PC-3 (cell line): Measurements from ENCODE around the gene SLC38A5. TPM values are rescaled to one million over a fixed set of nuclear protein-coding genes. Genes with fewer than 3 reads are reported as not detected.
A peak's percentile ranks its signal among the peaks of the same experiment; 100 is the strongest.

ENCODE experiments used
- ATAC-seq: fragments of 200-7000 bp; cut with Tn5 transposase; 2 replicates; pipeline ENCODE4 v1.9.1; 2020; ENCODE audit warnings: mild to moderate bottlenecking, moderate library complexity
- BruUV-seq: library from RNA; stranded (reverse); fragments of 400-500 nt; replicated peaks from 2 replicates; lab custom pipeline; 2021; lab: Mats Ljungman, UMichigan
- CTCF ChIA-PET: fragments of 300-600 bp; sonication (Branson Sonifier 250); formaldehyde crosslinking; loops from one replicate; lab custom pipeline; 2022; ENCODE audit warnings: antibody characterized with exemption; lab: Charles Lee
- POLR2A ChIA-PET: fragments of 300-600 bp; sonication (Branson Sonifier 250); formaldehyde crosslinking; loops from one replicate; lab custom pipeline; 2022; ENCODE audit warnings: antibody characterized with exemption; ENCODE audit not compliant: unreplicated experiment; lab: Charles Lee
- DNase-seq: peaks from one replicate; pipeline ENCODE4 v3.0.0-alpha.2; 2015
- H2AFZ ChIP-seq: fragments of 300-600 bp; sonication (generic); 2 replicates; pipeline ENCODE4 v1.6.0; 2016; ENCODE audit warnings: antibody characterized with exemption, low read length
- H3F3A ChIP-seq: fragments of 300-600 bp; sonication (generic); one replicate; pipeline ENCODE4 v1.6.0; 2017; ENCODE audit warnings: antibody characterized with exemption, low read length, control low read depth, mild to moderate bottlenecking; ENCODE audit not compliant: unreplicated experiment
- H3K27ac ChIP-seq: fragments of 300-600 bp; sonication (generic); 2 replicates; pipeline ENCODE4 v1.5.1; 2016; ENCODE audit warnings: mild to moderate bottlenecking, low read length
- H3K27me3 ChIP-seq: fragments of 300-600 bp; sonication (generic); 2 replicates; pipeline ENCODE4 v1.6.1; 2016; ENCODE audit warnings: low read length, mixed read lengths
- H3K36me3 ChIP-seq: fragments of 300-600 bp; sonication (generic); 2 replicates; pipeline ENCODE4 v1.6.1; 2016; ENCODE audit warnings: low read depth, mixed run types, low read length, mixed read lengths
- H3K4me1 ChIP-seq: fragments of 300-600 bp; sonication (generic); 2 replicates; pipeline ENCODE4 v1.5.1; 2016; ENCODE audit warnings: low read length; ENCODE audit not compliant: insufficient read depth
- H3K4me2 ChIP-seq: fragments of 300-600 bp; sonication (generic); 2 replicates; pipeline ENCODE4 v1.6.0; 2016; ENCODE audit warnings: low read length
- H3K4me3 ChIP-seq: fragments of 300-600 bp; sonication (generic); 2 replicates; pipeline ENCODE4 v1.5.1; 2016; ENCODE audit warnings: mild to moderate bottlenecking, low read length, mixed read lengths
- H3K79me2 ChIP-seq: fragments of 300-600 bp; sonication (generic); 2 replicates; pipeline ENCODE4 v1.6.1; 2017; ENCODE audit warnings: low read length, mixed read lengths
- H3K9ac ChIP-seq: fragments of 300-600 bp; sonication (generic); 2 replicates; pipeline ENCODE4 v1.6.0; 2016; ENCODE audit warnings: mild to moderate bottlenecking, low read length
- H3K9me2 ChIP-seq: fragments of 300-600 bp; sonication (generic); replicated peaks from 2 replicates; pipeline ENCODE4 v1.6.1; 2016; ENCODE audit warnings: mixed run types, low read length, mixed read lengths
- H3K9me3 ChIP-seq: fragments of 300-600 bp; sonication (generic); 2 replicates; pipeline ENCODE4 v1.6.1; 2016; ENCODE audit warnings: low read length, mixed read lengths
- H4K20me1 ChIP-seq: fragments of 300-600 bp; sonication (generic); 2 replicates; pipeline ENCODE4 v1.6.1; 2016; ENCODE audit warnings: low read length, mixed read lengths
- CTCF ChIP-seq: fragments of 300-600 bp; sonication (generic); conservative IDR thresholded peaks from 2 replicates; pipeline ENCODE4 v1.5.1; 2017; ENCODE audit warnings: antibody characterized with exemption, low read depth, mild to moderate bottlenecking, low read length
- EZH2 ChIP-seq: fragments of 300-600 bp; sonication (generic); IDR thresholded peaks from one replicate; pipeline ENCODE4 v1.6.1; 2017; ENCODE audit warnings: antibody characterized with exemption, mild to moderate bottlenecking, low read length; ENCODE audit not compliant: unreplicated experiment
- EZH2phosphoT487 ChIP-seq: fragments of 300-600 bp; sonication (generic); IDR thresholded peaks from 2 replicates; pipeline ENCODE4 v1.6.1; 2018; ENCODE audit warnings: mild to moderate bottlenecking, antibody characterized with exemption, low read length, borderline replicate concordance
- intact Hi-C: fragments of 100-400 bp; cut with micrococcal nuclease; formaldehyde crosslinking; loops from 2 replicates; pipeline ENCODE4 v1.9.0; 2023
- total RNA-seq: library from RNA; depleted of rRNA; stranded (reverse); fragments of >200 nt; gene quantifications from 2 replicates; pipeline ENCODE4 v1.2.3, GENCODE V29; 2014

The SLC38A5 gene
- total RNA-seq, 1 experiment from 2014 or later, result 2.4 TPM

- peaks cover 19% of the 10 kb centered on the region for H3K4me1 ChIP-seq
- peak overlapping the region; percentile 87 for H3K27ac ChIP-seq
- peak overlapping the region; percentile 97 for H2AFZ ChIP-seq
- peaks cover under 1% of the 10 kb centered on the region; the same call in 1 of the 2 replicates for H3K36me3 ChIP-seq
- ATAC-seq, result no peak; the same call in 1 of the 2 replicates
- no peaks in the 10 kb centered on the region for H3K9me2 ChIP-seq
- H4K20me1 ChIP-seq, result peaks cover 10% of the 10 kb centered on the region; the same call in 1 of the 2 replicates
- no peaks in the 10 kb centered on the region for H3K9me3 ChIP-seq
- peaks cover 55% of the 10 kb centered on the region for H3K79me2 ChIP-seq
- BruUV-seq, result no TSS peak
- H3K27me3 ChIP-seq, result no peaks in the 10 kb centered on the region
- TF ChIP-seq EZH2phosphoT487 (no peak), CTCF (no peak), EZH2 (no peak)
- peak overlapping the region; percentile 91 for H3K4me3 ChIP-seq
- POLR2A ChIA-PET, result no interaction called here
- peak overlapping the region; percentile 100 for H3K4me2 ChIP-seq
- intact Hi-C loops, result loop anchor here (2.0 to 5.0 kb wide), 2 partner anchors 16 to 122 kb away; partner anchors contain the start of gene WDR13
- peak overlapping the region; percentile 100 for H3K9ac ChIP-seq
- no peaks in the 10 kb centered on the region for H3F3A ChIP-seq
- no peak for DNase-seq
- CTCF ChIA-PET, result no interaction called here
These were observed 5.2 kb upstream of the SLC38A5 start for GRCh38 chrX:48475296-48475695.

GRCh38 chrX:48474581-48474980 lies 4.5 kb upstream of the SLC38A5 start:
- Histone ChIP-seq H2AFZ (no peak overlapping the region), H3K9me2 (no peaks in the 10 kb centered on the region), H3K27me3 (no peaks in the 10 kb centered on the region), H3K4me2 (peak overlapping the region; percentile 100), H3F3A (no peaks in the 10 kb centered on the region), H4K20me1 (peaks cover 10% of the 10 kb centered on the region; the same call in 1 of the 2 replicates), H3K4me1 (peaks cover 19% of the 10 kb centered on the region), H3K9me3 (no peaks in the 10 kb centered on the region), H3K9ac (peak overlapping the region; percentile 100), H3K27ac (0 out of 2 replicates have a peak overlapping the region, but pooled peaks have one; percentile 18), H3K4me3 (peak overlapping the region; percentile 91), H3K79me2 (peaks cover 51% of the 10 kb centered on the region), H3K36me3 (no peaks in the 10 kb centered on the region; the same call in 1 of the 2 replicates)
- ChIA-PET CTCF (interaction anchor here (1.0 kb wide), 1 partner anchor 19 kb away, joined by 4 read pairs; no protein-coding TSS in a partner anchor), POLR2A (no interaction called here)
- ATAC-seq (no peak), DNase-seq (no peak)
- intact Hi-C loops, result loop anchor here (1.0 to 2.0 kb wide), 2 partner anchors 16 to 37 kb away; no protein-coding TSS in a partner anchor
- no peak for TF ChIP-seq EZH2phosphoT487
- no peak for TF ChIP-seq CTCF
- no peak for TF ChIP-seq EZH2
- BruUV-seq, result no TSS peak

- H3K27ac ChIP-seq, result no peak overlapping the region
- no peak for ATAC-seq
- H3K4me2 ChIP-seq, result peak overlapping the region; percentile 100
- TF ChIP-seq CTCF, result peak; percentile 62
- no peak for TF ChIP-seq EZH2
- no peak overlapping the region for H3K4me3 ChIP-seq
- POLR2A ChIA-PET, result no interaction called here
- intact Hi-C loops, result loop anchor here (1.0 to 2.0 kb wide), 2 partner anchors 17 to 37 kb away; no protein-coding TSS in a partner anchor
- no TSS peak for BruUV-seq
- H3K9me2 ChIP-seq, result no peaks in the 10 kb centered on the region
- H3K9me3 ChIP-seq, result no peaks in the 10 kb centered on the region
- H3K79me2 ChIP-seq, result peaks cover 46% of the 10 kb centered on the region
- H2AFZ ChIP-seq, result no peak overlapping the region
- no peaks in the 10 kb centered on the region for H3K27me3 ChIP-seq
- no peaks in the 10 kb centered on the region for H3F3A ChIP-seq
- DNase-seq, result peak; percentile 47
- H3K36me3 ChIP-seq, result no peaks in the 10 kb centered on the region; the same call in 1 of the 2 replicates
- CTCF ChIA-PET, result interaction anchor here (0.7 to 1.0 kb wide), 2 partner anchors 9 to 20 kb away, joined by 4 read pairs; no protein-coding TSS in a partner anchor
- H3K4me1 ChIP-seq, result peaks cover 19% of the 10 kb centered on the region
- H4K20me1 ChIP-seq, result peaks cover 10% of the 10 kb centered on the region; the same call in 1 of the 2 replicates
- H3K9ac ChIP-seq, result no peak overlapping the region
These were observed 4.1 kb upstream of the SLC38A5 start for GRCh38 chrX:48474127-48474526.
